Ovary (tissue), 9 donors: Measurements from ENCODE around the gene DDR1. TPM values are rescaled to one million over a fixed set of nuclear protein-coding genes. Genes with fewer than 3 reads are reported as not detected.
"Not testable (repeated sequence)": the region's sequence is repeated elsewhere in the genome, so short reads cannot be mapped to it uniquely, and the experiment has no call there.

Source experiments
- DNase-seq, 5 donors: peaks; one replicate each; pipeline ENCODE4 v3.0.0-alpha.2; 2019 to 2020
- H3K27ac ChIP-seq, 2 donors: fragments of 200-600 bp; one replicate each; pipeline versions ENCODE4 v1.5.1 to v1.8.0; 2019 to 2022
- H3K27me3 ChIP-seq: fragments of 200-600 bp; one replicate; pipeline ENCODE4 v1.8.0; 2022
- H3K36me3 ChIP-seq: fragments of 200-600 bp; sonication (generic); one replicate; pipeline ENCODE4 v1.5.1; 2019
- H3K4me1 ChIP-seq: one replicate; pipeline ENCODE4 v1.8.1; 2013; ENCODE audit warnings: mild to moderate bottlenecking, moderate library complexity; ENCODE audit not compliant: insufficient read depth
- H3K4me3 ChIP-seq: fragments of 200-600 bp; sonication (generic); one replicate; pipeline ENCODE4 v1.5.1; 2017
- H3K9me3 ChIP-seq, 2 donors: fragments of 200-600 bp in 1 of 2; sonication (generic) in 1 of 2; one replicate each; pipeline versions ENCODE4 v1.5.1 to v1.8.1; 2013 to 2019; ENCODE audit warnings: mild to moderate bottlenecking in 1 of 2, moderate library complexity in 1 of 2
- EP300 ChIP-seq: sonication (generic); formaldehyde crosslinking; IDR thresholded peaks from one replicate; pipeline ENCODE4 v1.6.1; 2017; ENCODE audit warnings: antibody characterized with exemption
- POLR2A ChIP-seq: fragments of 450-650 bp; IDR thresholded peaks from one replicate; pipeline ENCODE4 v1.6.1; 2017; ENCODE audit warnings: antibody characterized with exemption, mild to moderate bottlenecking, moderate library complexity
- WGBS, 3 donors: extraction: QIAGEN DNeasy Blood & Tissue Kit in 1 of 3; methylation state at CpG; one replicate each; pipeline versions ENCODE4 v1.1.5 to v1.1.7; 2013 to 2017; 5-methylcytosine and 5-hydroxymethylcytosine counted together
- intact Hi-C, 4 donors: fragments of 100-400 bp; cut with DNase I; formaldehyde crosslinking; loops; one replicate each; pipeline versions ENCODE4 v1.11.0 to v1.15.1; 2022 to 2023
- polyA plus RNA-seq, 2 donors: library from polyadenylated mRNA; stranded (reverse); fragments of 200-250 nt in 1 of 2; fragments of 350-450 nt in 1 of 2; fragmentation: Illumina TruSeq in 1 of 2; extraction: RNeasy Lipid Tissue Mini Kit (QIAGEN cat#74804) in 1 of 2; gene quantifications; one replicate each; pipeline ENCODE4 v1.2.3, GENCODE V29; 2013 to 2014
- total RNA-seq, 7 donors: library from RNA; depleted of rRNA in 2 of 7; stranded (reverse); fragments of >200 nt in 2 of 7; fragmentation: NEBNext Ultra II Directional in 3 of 7; extraction: Animal tissue kit (Norgen Biotek cat#: 25700) in 3 of 7; gene quantifications; one replicate each; pipeline versions ENCODE4 v1.1.0 to v1.2.4, GENCODE V29; 2016 to 2023
- TF ChIP-seq, protein P1 (sequence below), 3 donors: fragments of 450-650 bp in 2 of 3; fragments of 200-600 bp in 1 of 3; IDR thresholded peaks; one replicate each; pipeline versions ENCODE4 v1.5.1 to v1.8.0; 2016 to 2022; ENCODE audit warnings: antibody characterized with exemption in 3 of 3, mild to moderate bottlenecking in 1 of 3
- donor health status: DM: no; HTN: no; CAD: no; lungs with moderate emphysema.
- donor health status: DM: no; HTN: no; CAD: no.
- donor health status: Bipolar disorder and iron deficiency.
- donor health status: DM: yes; HTN: yes; CAD: no.
- donor health status: DM: no; HTN: no; CAD: no.
- donor health status: DM: yes; HTN: yes; CAD: no.

DDR1 gene
- total and polyA plus RNA-seq, 9 donors, result 20.1 to 116 (median 64.5) TPM

DNA sequence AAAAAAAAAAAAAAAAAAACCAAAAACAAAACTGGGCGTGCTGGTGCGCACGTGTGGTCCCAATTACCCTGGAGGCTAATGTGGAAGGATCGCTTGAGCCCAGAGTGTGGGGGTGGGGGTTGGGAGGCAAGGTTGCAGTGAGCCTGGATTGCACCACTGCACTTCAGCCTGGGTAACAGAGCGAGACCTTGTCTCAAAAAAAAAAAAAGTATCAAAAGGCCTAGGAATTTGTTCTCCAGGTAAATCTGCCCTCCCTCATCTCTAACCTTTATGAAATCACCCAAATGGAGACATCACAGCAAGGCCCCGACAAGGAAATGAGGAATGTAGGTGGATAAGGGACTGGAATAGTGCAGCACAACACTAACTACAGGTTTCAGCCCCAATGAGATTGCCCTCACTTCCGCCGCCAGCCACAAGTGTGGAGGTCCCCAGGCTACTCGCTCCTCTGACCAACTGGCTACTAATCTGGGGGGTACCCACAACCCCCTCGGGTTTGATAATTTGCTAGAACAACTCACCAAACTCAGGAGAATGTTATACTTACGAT, 36.8 kb upstream of the DDR1 start:
- Histone ChIP-seq H3K4me3 (no peak overlapping the region), H3K27me3 (no peaks in the 10 kb centered on the region), H3K9me3 (no peaks in the 10 kb centered on the region), H3K27ac (no peak overlapping the region), H3K4me1 (peaks cover 17% of the 10 kb centered on the region), H3K36me3 (no peaks in the 10 kb centered on the region)
- TF ChIP-seq POLR2A (no peak), EP300 (no peak)
- TF ChIP-seq, protein P1, sequence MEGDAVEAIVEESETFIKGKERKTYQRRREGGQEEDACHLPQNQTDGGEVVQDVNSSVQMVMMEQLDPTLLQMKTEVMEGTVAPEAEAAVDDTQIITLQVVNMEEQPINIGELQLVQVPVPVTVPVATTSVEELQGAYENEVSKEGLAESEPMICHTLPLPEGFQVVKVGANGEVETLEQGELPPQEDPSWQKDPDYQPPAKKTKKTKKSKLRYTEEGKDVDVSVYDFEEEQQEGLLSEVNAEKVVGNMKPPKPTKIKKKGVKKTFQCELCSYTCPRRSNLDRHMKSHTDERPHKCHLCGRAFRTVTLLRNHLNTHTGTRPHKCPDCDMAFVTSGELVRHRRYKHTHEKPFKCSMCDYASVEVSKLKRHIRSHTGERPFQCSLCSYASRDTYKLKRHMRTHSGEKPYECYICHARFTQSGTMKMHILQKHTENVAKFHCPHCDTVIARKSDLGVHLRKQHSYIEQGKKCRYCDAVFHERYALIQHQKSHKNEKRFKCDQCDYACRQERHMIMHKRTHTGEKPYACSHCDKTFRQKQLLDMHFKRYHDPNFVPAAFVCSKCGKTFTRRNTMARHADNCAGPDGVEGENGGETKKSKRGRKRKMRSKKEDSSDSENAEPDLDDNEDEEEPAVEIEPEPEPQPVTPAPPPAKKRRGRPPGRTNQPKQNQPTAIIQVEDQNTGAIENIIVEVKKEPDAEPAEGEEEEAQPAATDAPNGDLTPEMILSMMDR (IDR thresholded peaks at IDR 0.05), result no peak
- no peak for DNase-seq
- intact Hi-C loops, result no loop called here
- WGBS, 3 donors, result 82 to 85% (median 83%) methylated on average over 11 of the region's 11 CpGs

DNA sequence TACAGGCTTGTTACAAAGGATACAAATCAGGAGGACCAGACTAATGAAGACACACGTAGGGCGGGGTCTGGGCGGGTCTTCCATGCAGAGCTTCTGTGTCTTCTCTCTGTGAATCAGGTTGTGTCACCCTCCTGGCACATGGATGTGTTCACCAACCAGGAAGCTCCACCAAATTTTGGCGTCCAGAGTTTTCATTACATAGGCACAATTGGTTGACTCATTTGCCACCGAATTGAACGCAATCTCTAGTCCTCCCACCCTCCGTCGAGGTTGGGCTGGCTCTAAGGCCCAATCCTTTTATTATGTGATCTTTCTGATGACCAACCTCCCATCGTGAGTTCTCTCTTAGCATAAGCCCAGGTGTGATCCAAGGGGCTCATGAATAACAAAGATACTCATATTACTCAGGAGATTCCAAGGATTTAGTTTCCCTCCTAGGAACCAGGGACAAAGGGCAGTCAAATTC, 36.3 kb upstream of the DDR1 start:
- Histone ChIP-seq H3K9me3 (no peaks in the 10 kb centered on the region), H3K4me3 (no peak overlapping the region), H3K4me1 (peaks cover 15% of the 10 kb centered on the region), H3K36me3 (no peaks in the 10 kb centered on the region), H3K27me3 (no peaks in the 10 kb centered on the region), H3K27ac (no peak overlapping the region)
- intact Hi-C loops, result no loop called here
- TF ChIP-seq, protein P1 (IDR thresholded peaks at IDR 0.05), result no peak
- no peak for TF ChIP-seq POLR2A
- 78 to 81% (median 80%) methylated on average over 9 of the region's 9 CpGs for WGBS, 3 donors
- DNase-seq, result no peak

DNA sequence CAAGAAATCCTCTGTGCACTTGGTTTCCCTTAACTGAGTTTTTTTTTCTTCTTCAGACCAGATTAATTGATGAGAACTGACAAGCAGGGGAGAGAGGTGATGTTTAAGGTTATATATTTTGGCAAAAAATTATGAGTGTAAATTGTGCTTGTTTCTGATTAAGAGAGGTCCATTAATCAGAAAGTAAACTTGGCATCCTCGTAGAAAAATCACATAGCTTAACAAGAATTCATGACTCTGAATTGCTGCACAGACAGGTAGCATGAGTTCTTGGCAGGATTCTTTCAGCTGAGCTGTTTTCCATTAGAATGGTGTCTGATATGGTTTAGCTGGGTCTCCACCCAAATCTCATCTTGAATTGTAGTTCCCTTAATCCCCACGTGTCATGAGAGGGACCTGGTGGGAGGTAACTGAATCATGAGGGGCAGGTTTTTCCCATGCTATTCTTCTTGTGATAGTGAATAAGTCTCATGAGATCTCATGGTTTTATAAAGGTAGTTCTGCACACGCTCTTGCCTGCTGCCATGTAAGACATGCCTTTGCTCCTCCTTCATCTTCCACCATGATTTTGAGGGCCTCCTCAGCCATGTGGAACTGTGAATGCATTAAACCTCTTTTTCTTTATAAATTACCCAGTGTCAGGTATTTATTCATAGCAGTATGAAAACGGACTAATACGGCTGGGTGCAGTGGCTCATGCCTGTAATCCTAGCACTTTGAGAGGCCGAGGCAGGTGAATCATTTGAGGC, 34.2 kb upstream of the DDR1 start:
- Histone ChIP-seq H3K27ac (no peak overlapping the region), H3K27me3 (no peaks in the 10 kb centered on the region), H3K4me1 (no peaks in the 10 kb centered on the region), H3K9me3 (no peaks in the 10 kb centered on the region), H3K4me3 (no peak overlapping the region), H3K36me3 (no peaks in the 10 kb centered on the region)
- TF ChIP-seq EP300 (no peak), POLR2A (no peak)
- TF ChIP-seq, protein P1 (IDR thresholded peaks at IDR 0.05), result no peak
- no peak for DNase-seq
- intact Hi-C loops, result no loop called here
- 69 to 77% (median 70%) methylated on average over 6 of the region's 6 CpGs for WGBS, 3 donors

DNA sequence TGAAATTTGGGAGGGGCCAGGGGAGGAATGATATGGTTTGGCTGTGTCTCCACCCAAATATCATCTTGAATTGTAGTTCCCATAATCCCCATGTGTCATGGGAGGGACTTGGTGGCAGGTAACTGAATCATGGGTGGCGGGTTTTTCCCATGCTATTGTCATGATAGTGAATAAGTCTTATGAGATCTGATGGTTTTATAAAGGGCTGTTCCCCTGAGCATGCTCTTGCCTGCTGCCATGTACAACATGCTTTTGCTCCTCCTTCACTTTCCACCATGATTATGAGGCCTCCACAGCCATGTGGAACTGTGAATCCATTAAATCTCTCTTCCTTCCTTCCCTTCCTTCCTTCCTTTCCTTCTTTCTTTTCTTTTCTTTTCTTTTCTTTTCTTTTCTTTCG, 31.9 kb upstream of the DDR1 start:
- H3K36me3 ChIP-seq, intact Hi-C loops, H3K27ac ChIP-seq, H3K4me1 ChIP-seq, H3K27me3 ChIP-seq, DNase-seq, H3K9me3 ChIP-seq, H3K4me3 ChIP-seq: not testable (repeated sequence)
- 91 to 100% (median 97%) methylated on average over 2 of the region's 2 CpGs for WGBS, 3 donors

DNA sequence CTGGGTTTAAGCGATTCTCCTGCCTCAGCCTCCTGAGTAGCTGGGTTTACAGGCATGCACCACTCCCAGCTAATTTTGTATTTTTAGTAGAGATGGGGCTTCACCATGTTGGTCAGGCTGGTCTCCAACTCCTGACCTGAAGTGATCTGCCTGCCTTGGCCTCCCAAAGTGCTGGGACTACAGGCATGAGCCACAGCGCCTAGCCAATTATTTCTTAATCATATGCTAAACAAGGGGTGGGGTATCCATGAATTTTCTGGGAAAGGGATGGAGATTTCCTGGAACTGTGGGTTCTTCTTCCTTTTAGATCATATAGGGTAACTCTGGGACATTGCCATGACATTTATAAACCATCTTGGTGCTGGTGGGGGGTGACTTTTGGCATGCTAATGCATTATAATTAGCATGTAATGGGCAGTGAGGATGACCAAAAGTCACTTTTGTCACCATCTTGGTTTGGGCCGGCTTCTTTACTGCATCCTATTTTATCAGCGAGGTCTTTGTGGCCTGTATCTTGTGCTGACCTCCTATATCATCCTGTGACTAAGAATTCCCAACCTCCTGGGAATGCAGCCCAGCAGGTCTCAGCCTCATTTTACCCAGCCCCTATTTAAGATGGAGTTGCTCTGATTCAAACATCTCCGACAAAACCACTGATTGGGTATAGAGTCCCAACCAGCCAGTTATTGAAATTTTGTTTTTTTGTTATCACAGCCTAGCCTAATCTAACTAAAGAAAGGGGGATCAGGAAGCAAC, 29.9 kb upstream of the DDR1 start:
- H3K36me3 ChIP-seq, result no peaks in the 10 kb centered on the region
- 93 to 94% (median 94%) methylated on average over 5 of the region's 5 CpGs for WGBS, 3 donors
- DNase-seq, result no peak
- H3K4me3 ChIP-seq, result no peak overlapping the region
- no peaks in the 10 kb centered on the region for H3K27me3 ChIP-seq
- H3K4me1 ChIP-seq, result no peaks in the 10 kb centered on the region
- no peak for TF ChIP-seq EP300
- H3K9me3 ChIP-seq, result no peaks in the 10 kb centered on the region
- intact Hi-C loops, result no loop called here
- no peak overlapping the region for H3K27ac ChIP-seq
